GM18951 (cell line): ENCODE data around the gene SMS.

Experiments used
- POLR2A ChIP-seq: IDR thresholded peaks from 4 replicates; pipeline ENCODE4 v1.6.1; 2011; ENCODE audit warnings: mild to moderate bottlenecking; ENCODE audit not compliant: insufficient read length, insufficient read depth; ENCODE audit errors: extremely low read depth
- in situ Hi-C: fragments of 300-500 bp; cut with MboI; formaldehyde crosslinking; loops from one replicate; pipeline ENCODE4 v1.12.0; 2022; ENCODE audit warnings: low sequenced_read_pairs, mixed read lengths, inconsistent platforms; ENCODE audit not compliant: unreplicated experiment

SMS gene

DNA sequence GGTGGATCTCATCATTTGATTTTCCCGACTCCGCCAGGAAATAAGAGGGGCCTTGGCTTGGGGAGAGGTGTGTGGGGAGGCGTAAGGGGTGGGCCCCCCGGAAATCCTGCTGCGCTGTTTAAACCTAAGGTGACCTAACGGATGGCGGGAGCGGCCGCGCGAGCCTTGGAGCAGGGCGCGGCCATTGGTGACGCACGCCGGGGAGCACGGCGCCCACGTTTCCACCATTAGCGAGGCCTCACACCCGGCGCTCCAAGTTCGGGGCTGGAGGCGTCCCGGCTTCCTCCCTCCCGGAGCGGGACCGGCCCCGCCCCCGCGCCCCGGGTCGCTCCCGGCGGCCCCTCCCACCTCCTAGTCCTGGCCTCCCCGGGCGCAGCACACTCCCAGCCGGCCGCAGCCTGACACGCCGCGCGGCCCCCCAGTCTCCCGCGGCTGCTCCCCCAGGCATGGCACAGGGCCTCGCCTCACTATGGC is at the start of gene SMS:
Gene SMS, plus strand, starts transcription at position 354 of the 474 bp plus-strand sequence. Its CDS starts 116 bp downstream, at position 470.
- TF ChIP-seq POLR2A = peak; percentile 43
- in situ Hi-C loops = no loop called here

DNA sequence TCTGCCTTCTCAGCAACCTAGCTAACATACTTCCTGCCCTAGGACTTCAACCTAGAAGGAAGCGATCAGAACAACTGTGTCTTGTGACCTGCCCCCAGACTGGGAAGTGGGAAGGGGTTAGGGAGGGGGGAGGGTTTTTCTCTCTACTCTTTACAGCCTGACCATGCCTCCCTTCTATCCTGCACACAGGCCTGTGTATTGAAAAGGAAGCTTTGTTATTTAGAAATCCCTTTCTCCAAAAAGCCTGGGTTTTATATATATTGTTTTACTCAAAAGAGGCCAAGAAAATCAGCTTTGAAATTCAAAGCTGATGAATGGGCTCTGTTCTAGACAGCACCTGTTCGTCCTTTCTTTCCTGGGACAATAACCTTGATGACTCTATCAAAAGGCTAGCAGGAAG is 35.2 kb upstream of the SMS start:
- no peak for TF ChIP-seq POLR2A

DNA sequence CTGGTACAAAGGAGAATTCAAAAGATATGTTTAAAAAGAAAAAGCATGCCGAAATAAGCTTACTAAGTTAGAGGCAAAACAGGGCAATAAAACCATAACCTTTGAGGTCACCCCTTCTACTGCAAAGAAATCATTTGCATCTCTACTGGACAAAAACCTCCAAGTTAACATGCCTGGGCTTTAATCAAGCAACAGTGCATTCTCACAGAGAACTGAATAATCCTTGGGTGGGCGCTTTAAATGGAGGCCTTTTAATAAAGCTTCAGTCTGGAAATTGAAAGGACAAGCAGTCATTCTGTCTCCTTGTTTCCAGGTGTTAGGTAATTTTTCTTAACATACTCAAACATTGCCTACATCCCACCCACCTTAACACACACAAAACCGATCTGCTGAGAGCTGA is 34.6 kb upstream of the SMS start:
- in situ Hi-C loops = no loop called here
- TF ChIP-seq POLR2A = no peak

More for the DNA sequence above, 35.2 kb upstream of the SMS start:
- in situ Hi-C loops = no loop called here

DNA sequence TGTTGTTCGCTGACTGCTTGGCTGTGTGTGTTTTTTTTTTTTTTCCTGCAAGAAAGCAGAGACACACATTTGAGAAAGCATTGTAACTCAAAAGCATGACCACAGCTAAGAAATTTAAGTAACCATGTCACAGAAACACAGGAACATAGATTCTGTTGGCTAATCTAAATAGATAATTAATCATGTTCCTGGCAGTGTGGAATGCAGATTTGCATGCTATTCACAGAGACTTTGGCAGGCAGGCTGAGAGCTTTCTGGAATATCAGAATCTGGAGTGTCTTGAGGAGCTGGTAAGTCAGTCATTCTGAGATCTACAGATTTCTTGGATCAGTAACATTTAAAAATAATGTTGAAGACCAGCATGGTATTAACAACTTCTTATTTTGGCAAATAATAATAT is 33.2 kb upstream of the SMS start:
- no peak for TF ChIP-seq POLR2A
- in situ Hi-C loops = no loop called here

DNA sequence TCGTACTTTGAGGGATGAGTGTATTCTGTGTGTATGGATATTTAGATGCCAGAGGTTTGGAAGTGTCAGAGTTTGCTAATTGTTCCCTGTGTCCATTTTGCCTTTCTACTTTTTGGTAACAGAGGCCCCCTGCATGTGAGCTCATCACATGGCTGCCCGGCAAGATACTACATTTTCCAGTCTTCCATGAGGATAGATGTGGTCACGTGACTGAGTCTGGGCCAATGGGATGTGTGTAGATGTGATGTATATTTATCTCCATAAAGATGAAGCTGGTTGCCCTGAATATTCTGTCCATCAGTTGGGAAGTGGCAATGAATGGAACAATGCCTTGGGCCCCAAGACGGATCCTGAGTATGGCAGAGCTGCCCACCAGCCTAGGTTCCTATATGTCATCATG is 29.0 kb upstream of the SMS start:
- no peak for TF ChIP-seq POLR2A
- in situ Hi-C loops = no loop called here

DNA sequence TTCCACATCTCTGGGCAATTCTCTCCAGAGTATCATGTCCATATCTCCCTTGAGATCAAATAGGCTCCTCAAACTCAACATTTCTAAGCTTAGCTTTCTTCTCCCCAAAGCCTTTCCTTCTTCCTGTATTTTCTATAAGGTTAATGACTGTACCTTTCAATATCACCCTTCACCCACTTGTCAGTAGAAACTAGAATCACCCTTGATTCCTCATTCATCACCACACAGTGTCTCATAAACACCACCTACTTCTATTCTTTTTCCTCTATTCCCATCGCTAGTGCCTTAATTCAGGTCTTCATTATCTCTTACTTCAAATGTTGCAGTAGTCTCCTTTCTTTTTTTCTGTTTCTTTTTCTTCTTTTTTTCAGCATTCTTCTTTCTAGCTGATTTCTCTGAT is 28.3 kb upstream of the SMS start:
- TF ChIP-seq POLR2A = no peak
- in situ Hi-C loops = no loop called here

DNA sequence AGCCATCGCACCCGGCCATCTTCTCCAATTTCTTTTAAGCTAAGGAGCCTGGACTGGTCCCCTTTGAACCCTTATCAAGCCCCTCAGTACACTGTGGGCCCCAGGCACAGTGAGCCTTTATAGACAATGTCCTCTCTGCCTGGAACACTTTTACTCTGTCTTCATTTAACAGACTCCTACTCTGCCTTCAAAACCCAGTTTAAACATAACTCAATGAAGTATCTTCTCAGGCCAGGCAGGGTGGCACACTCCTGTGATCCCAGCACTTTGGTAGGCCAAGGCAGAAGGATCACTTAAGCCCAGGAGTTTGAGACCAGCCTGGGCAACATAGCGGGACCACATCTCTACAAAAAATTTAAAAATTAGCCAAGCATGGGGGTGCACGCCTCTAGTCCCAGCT is 27.5 kb upstream of the SMS start:
- no peak for TF ChIP-seq POLR2A
- in situ Hi-C loops = no loop called here

DNA sequence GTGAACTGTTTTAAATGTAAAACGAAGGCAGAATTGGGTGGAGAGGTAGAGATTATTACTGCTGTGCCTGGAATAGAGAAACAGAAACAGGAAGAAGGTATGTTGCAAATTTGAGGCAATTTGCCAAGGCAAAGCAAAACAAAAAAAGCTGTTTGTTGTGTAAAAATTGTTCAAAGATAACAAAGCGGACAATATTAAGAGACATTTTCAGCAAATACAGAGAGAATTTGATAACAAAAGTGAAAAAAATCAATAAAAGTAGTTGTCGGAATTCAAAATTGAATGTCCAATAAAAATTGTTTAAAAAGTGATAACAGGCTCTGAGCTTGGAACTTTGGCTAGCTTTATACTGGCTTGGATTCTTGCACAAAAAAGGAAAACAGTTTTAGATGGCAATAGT is 14.4 kb upstream of the SMS start:
- TF ChIP-seq POLR2A = no peak
- in situ Hi-C loops = no loop called here

DNA sequence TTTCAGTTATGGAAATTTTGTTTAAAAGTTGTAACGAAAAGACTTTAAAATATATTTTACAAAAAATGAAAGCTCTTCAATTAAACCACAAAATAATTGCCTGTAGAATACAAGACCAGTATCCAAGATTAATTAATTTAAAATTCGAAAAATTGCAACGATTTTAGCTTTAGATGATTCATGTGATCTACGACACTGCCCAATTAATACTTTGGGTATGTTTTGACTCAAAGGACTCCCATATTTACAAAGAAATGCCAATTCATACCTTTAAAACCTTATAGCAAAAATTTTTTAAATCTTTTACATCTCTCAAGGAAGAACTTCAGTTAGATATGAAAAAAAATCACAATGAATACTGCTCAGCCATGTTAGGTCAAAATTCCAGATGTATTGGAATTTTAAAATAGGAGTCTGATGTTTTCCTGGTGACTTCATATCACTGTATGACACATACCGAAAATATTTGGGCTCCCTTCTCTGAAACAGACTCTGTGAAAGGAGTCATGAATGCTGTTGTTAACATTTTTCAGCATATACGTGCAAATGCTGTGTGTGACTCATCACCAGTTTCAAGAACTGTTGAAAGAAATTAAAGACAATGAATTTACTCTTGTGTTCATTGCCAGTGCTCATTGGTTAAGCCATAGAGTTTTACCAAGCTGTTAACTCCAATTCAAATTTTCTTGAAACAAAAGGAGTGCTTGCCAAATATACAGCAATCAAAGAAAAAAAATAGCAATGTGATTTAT is 13.8 kb upstream of the SMS start:
- no peak for TF ChIP-seq POLR2A
- in situ Hi-C loops = no loop called here

DNA sequence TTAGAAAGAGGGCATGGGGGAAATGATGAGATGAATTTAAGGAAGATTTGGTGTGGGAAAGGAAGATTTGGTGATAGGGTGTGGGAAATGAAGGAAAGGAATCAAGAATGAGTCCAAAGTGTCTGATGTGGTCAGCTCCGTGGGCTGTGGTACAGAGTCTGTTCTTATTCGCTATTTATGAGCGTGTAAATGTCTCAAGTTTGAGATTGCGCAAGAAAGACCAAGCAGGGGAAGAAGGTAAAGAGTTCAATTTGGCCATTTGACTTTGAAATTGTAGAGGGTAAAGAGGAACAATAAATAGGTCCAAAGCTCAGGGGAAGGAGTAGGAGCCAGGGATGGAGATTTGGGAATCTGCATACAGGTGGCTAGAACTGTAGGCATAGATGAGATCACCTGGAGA is 11.3 kb upstream of the SMS start:
- in situ Hi-C loops = no loop called here
- no peak for TF ChIP-seq POLR2A

DNA sequence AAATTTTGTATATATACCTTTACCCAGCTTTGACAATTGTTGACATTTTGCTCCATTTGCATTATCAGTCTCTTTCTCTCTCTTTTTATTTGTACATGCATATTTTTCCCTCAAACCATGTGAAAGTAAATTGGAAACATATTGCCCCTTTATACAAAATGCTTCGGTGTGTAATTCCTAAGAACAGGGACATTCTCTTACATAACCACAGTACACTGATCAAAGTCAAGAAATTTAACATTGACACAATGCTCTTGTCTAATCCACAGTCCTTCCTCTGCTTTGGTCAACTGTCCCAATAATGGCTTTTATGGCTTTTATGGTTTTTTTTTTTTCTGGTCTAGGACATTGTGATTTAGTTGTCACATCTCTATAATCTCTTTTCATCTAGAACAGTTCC is 9.5 kb upstream of the SMS start:
- no peak for TF ChIP-seq POLR2A
- in situ Hi-C loops = no loop called here

DNA sequence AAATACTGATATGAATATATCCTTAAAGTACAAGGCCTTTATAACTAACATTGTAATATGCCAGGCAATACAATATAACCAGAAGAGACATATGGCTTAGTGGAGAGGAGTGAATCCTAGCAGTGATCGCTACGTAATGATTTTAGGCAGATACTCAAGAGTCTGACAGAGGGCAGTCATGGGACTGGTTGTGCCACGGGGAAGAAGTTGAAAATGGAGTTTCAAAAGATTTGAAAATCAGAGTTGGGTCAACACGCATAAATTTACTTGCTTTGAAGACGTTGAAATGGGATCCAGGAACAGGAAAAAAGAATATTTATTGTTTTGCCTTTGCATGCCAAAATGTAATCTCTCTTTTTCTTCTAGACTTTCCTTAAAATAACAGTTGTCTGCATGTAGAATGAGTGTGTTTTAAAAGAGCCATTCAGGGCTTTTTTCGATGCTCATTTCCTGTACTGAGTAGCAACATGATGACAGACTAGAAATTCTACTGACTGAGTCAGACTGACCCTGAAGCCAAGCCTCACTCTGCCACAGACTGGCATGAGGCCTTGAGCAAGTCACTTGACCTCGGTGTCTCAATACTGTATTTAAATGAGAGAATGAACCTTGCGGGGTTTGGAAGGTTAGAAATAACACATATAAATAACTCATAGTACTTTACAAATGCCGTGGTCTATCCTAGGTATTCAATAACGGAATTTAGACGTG is 8.1 kb upstream of the SMS start:
- no peak for TF ChIP-seq POLR2A
- in situ Hi-C loops = no loop called here

DNA sequence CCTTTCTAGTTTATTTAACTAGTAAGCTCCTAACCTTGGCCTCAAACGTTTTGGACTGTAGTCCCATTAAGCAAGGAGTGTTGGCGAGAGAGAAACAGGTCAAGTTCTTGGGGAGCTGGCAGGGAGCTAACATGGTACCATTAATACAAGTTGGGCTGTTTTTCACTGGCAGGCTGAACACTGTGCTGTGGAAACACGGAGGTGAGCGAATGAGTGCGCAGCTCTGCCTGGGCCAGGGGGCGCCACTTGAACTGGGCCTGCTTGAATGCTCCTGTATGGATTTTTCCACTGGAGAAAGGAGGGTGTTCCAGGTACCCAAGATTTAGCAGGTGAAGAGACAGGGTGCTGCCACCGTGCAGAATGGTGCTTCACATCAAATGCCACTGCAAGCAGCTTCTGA is 7.4 kb upstream of the SMS start:
- TF ChIP-seq POLR2A = no peak

DNA sequence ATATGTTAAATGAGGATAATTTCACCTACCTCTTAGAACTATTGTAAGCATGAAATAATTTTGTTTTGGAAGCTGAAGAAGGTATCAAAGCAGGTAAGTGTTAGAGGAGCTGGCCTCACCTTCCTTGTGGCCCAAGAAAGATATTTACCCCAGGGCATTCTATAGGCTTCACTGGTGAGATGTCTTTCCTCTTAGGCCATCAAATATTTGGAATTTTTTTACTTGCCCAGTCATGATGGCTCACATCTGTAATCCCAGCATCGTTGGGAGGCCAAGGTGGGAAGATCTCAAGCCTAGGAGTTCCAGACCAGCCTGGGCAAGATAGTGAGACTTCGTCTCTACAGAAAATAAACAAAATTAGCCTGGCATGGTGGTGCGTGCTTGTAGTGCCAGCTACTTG is 6.1 kb upstream of the SMS start:
- in situ Hi-C loops = no loop called here
- TF ChIP-seq POLR2A = no peak

More for the DNA sequence above, 7.4 kb upstream of the SMS start:
- in situ Hi-C loops = no loop called here
